ENCODE results near the gene ANGPT4. TPM values are rescaled to one million over a fixed set of nuclear protein-coding genes. Genes with fewer than 3 reads are reported as not detected.

Gene ANGPT4
- total RNA-seq, 1 donor from 2014 or later, result 0.06 TPM

DNA sequence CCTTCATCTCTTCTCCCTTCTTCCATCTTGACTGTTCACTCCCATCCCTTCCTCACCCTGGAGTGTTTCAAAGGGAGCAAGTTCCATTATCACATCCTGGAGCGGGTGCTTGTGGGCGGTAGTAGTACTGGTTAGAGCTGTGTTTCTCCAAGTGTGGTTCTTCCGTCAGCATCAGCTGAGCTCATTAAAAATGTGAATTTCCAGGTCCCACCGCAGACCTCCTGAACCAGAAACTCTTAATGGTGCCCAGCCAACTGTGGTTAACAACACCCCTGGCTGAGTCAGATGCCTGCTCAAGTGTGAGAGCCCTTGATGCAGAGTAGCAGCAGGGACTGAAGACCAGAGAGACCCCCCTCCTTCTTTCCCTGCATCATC is 24.4 kb downstream of the ANGPT4 start:
- Histone ChIP-seq H3K79me2 (ENCODE audit: low read depth) (no peaks in the 10 kb centered on the region), H3F3A (ENCODE audit: low read depth) (no peaks in the 10 kb centered on the region), H3K4me2 (no peak overlapping the region), H3K27ac (no peak overlapping the region), H3K4me1 (no peaks in the 10 kb centered on the region), H4K20me1 (ENCODE audit: low read depth) (no peaks in the 10 kb centered on the region), H3K36me3 (no peaks in the 10 kb centered on the region), H3K9me3 (ENCODE audit: low read depth) (no peaks in the 10 kb centered on the region), H3K27me3 (peaks cover 3% of the 10 kb centered on the region), H2AFZ (replicated peaks) (no peak overlapping the region), H3K4me3 (no peak overlapping the region), H3K9ac (no peak overlapping the region)
- no peaks in the 10 kb centered on the region for H3K36me3 Mint-ChIP-seq
- TF ChIP-seq, protein P1, sequence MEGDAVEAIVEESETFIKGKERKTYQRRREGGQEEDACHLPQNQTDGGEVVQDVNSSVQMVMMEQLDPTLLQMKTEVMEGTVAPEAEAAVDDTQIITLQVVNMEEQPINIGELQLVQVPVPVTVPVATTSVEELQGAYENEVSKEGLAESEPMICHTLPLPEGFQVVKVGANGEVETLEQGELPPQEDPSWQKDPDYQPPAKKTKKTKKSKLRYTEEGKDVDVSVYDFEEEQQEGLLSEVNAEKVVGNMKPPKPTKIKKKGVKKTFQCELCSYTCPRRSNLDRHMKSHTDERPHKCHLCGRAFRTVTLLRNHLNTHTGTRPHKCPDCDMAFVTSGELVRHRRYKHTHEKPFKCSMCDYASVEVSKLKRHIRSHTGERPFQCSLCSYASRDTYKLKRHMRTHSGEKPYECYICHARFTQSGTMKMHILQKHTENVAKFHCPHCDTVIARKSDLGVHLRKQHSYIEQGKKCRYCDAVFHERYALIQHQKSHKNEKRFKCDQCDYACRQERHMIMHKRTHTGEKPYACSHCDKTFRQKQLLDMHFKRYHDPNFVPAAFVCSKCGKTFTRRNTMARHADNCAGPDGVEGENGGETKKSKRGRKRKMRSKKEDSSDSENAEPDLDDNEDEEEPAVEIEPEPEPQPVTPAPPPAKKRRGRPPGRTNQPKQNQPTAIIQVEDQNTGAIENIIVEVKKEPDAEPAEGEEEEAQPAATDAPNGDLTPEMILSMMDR (IDR thresholded peaks at IDR 0.05), result no peak
- TF ChIP-seq EZH2 (IDR thresholded peaks at IDR 0.05) (no peak), EZH2phosphoT487 (IDR thresholded peaks at IDR 0.05) (no peak)
- no peak overlapping the region for H3K27ac Mint-ChIP-seq
- H3K9me3 Mint-ChIP-seq, result no peaks in the 10 kb centered on the region
- H3K4me3 Mint-ChIP-seq, result no peak overlapping the region
- peaks cover 23% of the 10 kb centered on the region for H3K4me1 Mint-ChIP-seq
- DNase-seq (ENCODE audit: low spot score), result no peak
- peaks cover 2% of the 10 kb centered on the region for H3K27me3 Mint-ChIP-seq (ENCODE audit: insufficient read depth, low read depth)

GRCh38 chr20:891058-891705 is 25.0 kb downstream of the ANGPT4 start:
- no peaks in the 10 kb centered on the region for H3K79me2 ChIP-seq (ENCODE audit: low read depth)
- H3K27me3 ChIP-seq, result peaks cover 8% of the 10 kb centered on the region
- H3K4me3 ChIP-seq, result no peak overlapping the region
- peaks cover 23% of the 10 kb centered on the region for H3K4me1 Mint-ChIP-seq
- H3K27me3 Mint-ChIP-seq (ENCODE audit: insufficient read depth, low read depth), result peaks cover under 1% of the 10 kb centered on the region
- H3K9ac ChIP-seq, result no peak overlapping the region
- no peak overlapping the region for H2AFZ ChIP-seq (replicated peaks)
- H3K4me3 Mint-ChIP-seq, result peak overlapping the region; percentile 0
- H3K27ac ChIP-seq, result no peak overlapping the region
- H4K20me1 ChIP-seq (ENCODE audit: low read depth), result no peaks in the 10 kb centered on the region
- DNase-seq (ENCODE audit: low spot score), result no peak
- TF ChIP-seq EZH2 (IDR thresholded peaks at IDR 0.05) (no peak), EZH2phosphoT487 (IDR thresholded peaks at IDR 0.05) (no peak)
- TF ChIP-seq, protein P1 (IDR thresholded peaks at IDR 0.05), result no peak
- no peaks in the 10 kb centered on the region for H3K36me3 Mint-ChIP-seq
- no peaks in the 10 kb centered on the region for H3K9me3 ChIP-seq (ENCODE audit: low read depth)
- no peaks in the 10 kb centered on the region for H3F3A ChIP-seq (ENCODE audit: low read depth)
- no peaks in the 10 kb centered on the region for H3K36me3 ChIP-seq
- peak overlapping the region; percentile 18 for H3K27ac Mint-ChIP-seq
- H3K9me3 Mint-ChIP-seq, result no peaks in the 10 kb centered on the region
- no peak overlapping the region for H3K4me2 ChIP-seq
- no peaks in the 10 kb centered on the region for H3K4me1 ChIP-seq

DNA sequence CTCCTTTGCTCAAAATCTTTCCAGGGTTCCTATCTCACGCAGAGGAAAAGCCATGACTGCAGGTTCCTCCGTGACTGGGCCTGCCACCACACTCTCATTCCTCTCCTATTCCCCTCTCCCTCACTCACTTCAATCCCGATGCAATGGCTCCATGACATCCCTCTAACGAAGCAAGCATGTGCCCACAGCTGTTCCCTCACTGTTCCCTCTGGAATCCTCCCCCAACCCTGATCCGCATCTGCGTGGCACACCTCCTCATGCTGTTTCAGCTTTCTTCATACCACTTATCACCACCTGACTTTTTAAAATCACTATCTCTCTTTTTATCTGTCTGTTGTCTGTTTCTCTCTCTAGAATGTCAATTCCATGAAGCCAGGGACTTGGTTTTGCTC is 25.5 kb downstream of the ANGPT4 start:
- Histone ChIP-seq H2AFZ (replicated peaks) (no peak overlapping the region), H3K4me2 (no peak overlapping the region), H3K4me3 (no peak overlapping the region), H3K9me3 (ENCODE audit: low read depth) (no peaks in the 10 kb centered on the region), H3K36me3 (no peaks in the 10 kb centered on the region), H3K4me1 (no peaks in the 10 kb centered on the region), H3K27me3 (peaks cover 14% of the 10 kb centered on the region), H3K27ac (no peak overlapping the region), H4K20me1 (ENCODE audit: low read depth) (peaks cover under 1% of the 10 kb centered on the region), H3K9ac (no peak overlapping the region), H3F3A (ENCODE audit: low read depth) (no peaks in the 10 kb centered on the region), H3K79me2 (ENCODE audit: low read depth) (no peaks in the 10 kb centered on the region)
- Mint-ChIP-seq H3K9me3 (no peaks in the 10 kb centered on the region), H3K27ac (peak overlapping the region; percentile 18), H3K4me1 (peaks cover 23% of the 10 kb centered on the region), H3K27me3 (ENCODE audit: insufficient read depth, low read depth) (peaks cover 1% of the 10 kb centered on the region), H3K4me3 (peak overlapping the region; percentile 0), H3K36me3 (no peaks in the 10 kb centered on the region)
- TF ChIP-seq EZH2phosphoT487 (IDR thresholded peaks at IDR 0.05) (no peak), EZH2 (IDR thresholded peaks at IDR 0.05) (no peak)
- DNase-seq (ENCODE audit: low spot score), result no peak

DNA sequence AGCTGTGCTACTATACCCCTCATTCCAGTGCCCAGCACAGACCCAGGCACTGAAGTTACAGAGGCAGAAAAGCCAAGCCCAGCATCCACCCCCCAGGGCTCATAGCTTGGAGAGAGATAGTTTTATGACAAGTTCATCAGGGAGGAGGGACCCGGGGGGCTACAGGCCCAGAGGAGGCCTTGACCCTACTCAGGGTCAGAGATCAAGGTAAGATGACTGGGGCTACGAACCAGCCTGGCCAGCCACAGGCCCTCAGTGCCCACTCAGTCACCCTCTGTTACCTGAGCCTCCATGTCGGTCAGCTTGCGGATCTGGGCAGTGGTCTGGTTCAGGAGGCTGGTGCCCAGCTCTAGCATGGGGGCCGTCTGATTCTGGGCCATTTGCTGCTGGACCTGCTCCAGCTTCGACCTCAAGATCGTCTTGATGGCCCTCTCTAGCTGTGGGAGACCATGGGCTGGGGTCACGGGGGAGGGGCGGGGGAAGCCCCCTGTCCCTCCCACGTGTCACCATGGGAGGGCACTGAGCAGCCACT is 26.1 kb downstream of the ANGPT4 start:
- no peak overlapping the region for H3K4me3 Mint-ChIP-seq
- Histone ChIP-seq H3K4me1 (peaks cover 3% of the 10 kb centered on the region), H2AFZ (replicated peaks) (no peak overlapping the region), H3K36me3 (no peaks in the 10 kb centered on the region), H3K79me2 (ENCODE audit: low read depth) (no peaks in the 10 kb centered on the region), H3K4me3 (no peak overlapping the region), H3K9ac (no peak overlapping the region), H4K20me1 (ENCODE audit: low read depth) (peaks cover 6% of the 10 kb centered on the region), H3K27me3 (peaks cover 19% of the 10 kb centered on the region), H3K9me3 (ENCODE audit: low read depth) (no peaks in the 10 kb centered on the region), H3F3A (ENCODE audit: low read depth) (no peaks in the 10 kb centered on the region), H3K27ac (no peak overlapping the region), H3K4me2 (no peak overlapping the region)
- no peaks in the 10 kb centered on the region for H3K36me3 Mint-ChIP-seq
- H3K27me3 Mint-ChIP-seq (ENCODE audit: insufficient read depth, low read depth), result peaks cover 6% of the 10 kb centered on the region
- H3K27ac Mint-ChIP-seq, result no peak overlapping the region
- TF ChIP-seq EZH2 (IDR thresholded peaks at IDR 0.05) (no peak), EZH2phosphoT487 (IDR thresholded peaks at IDR 0.05) (no peak)
- TF ChIP-seq, protein P1 (IDR thresholded peaks at IDR 0.05), result no peak
- DNase-seq (ENCODE audit: low spot score), result no peak
- no peaks in the 10 kb centered on the region for H3K9me3 Mint-ChIP-seq
- peaks cover 23% of the 10 kb centered on the region for H3K4me1 Mint-ChIP-seq

All from neural progenitor cell (in vitro differentiated cells).